RWPE2 (cell line): ENCODE data around the gene HCRTR1.
A peak's percentile ranks its signal among the peaks of the same experiment; 100 is the strongest.

ENCODE experiments used
- ATAC-seq: fragments of 200-7000 bp; cut with Tn5 transposase; 3 replicates; pipeline ENCODE4 v1.9.1; 2021; ENCODE audit warnings: low read depth
- DNase-seq: peaks from one replicate; pipeline ENCODE4 v3.0.0-alpha.2; 2020; ENCODE audit warnings: low spot score
- H3K27ac ChIP-seq: fragments of 450-650 bp; 2 replicates; pipeline ENCODE4 v1.5.1; 2017; ENCODE audit warnings: mild to moderate bottlenecking; ENCODE audit not compliant: poor library complexity, severe bottlenecking
- H3K27me3 ChIP-seq: fragments of 250-450 bp; sonication (Bioruptor Pico); 2 replicates; pipeline ENCODE4 v1.5.1; 2021; ENCODE audit warnings: mild to moderate bottlenecking, moderate library complexity; ENCODE audit not compliant: insufficient read depth, poor library complexity, severe bottlenecking
- H3K36me3 ChIP-seq: fragments of 250-450 bp; sonication (Bioruptor Pico); 2 replicates; pipeline ENCODE4 v1.5.1; 2020; ENCODE audit warnings: low read depth, mild to moderate bottlenecking, moderate library complexity
- H3K4me1 ChIP-seq: fragments of 250-450 bp; sonication (Bioruptor Pico); 2 replicates; pipeline ENCODE4 v1.5.1; 2021; ENCODE audit warnings: mild to moderate bottlenecking, moderate library complexity; ENCODE audit not compliant: insufficient read depth, poor library complexity, severe bottlenecking
- H3K4me3 ChIP-seq: fragments of 250-450 bp; sonication (Bioruptor Pico); 2 replicates; pipeline ENCODE4 v1.5.1; 2021; ENCODE audit warnings: mild to moderate bottlenecking, moderate library complexity; ENCODE audit not compliant: severe bottlenecking
- H3K9me3 ChIP-seq: fragments of 250-450 bp; sonication (Bioruptor Pico); 2 replicates; pipeline ENCODE4 v1.5.1; 2021; ENCODE audit warnings: mild to moderate bottlenecking, moderate library complexity; ENCODE audit not compliant: severe bottlenecking
- CTCF ChIP-seq: fragments of 450-650 bp; IDR thresholded peaks from one replicate; pipeline ENCODE4 v1.5.1; 2017; ENCODE audit warnings: mild to moderate bottlenecking, moderate library complexity; ENCODE audit not compliant: poor library complexity, severe bottlenecking

HCRTR1 gene

DNA sequence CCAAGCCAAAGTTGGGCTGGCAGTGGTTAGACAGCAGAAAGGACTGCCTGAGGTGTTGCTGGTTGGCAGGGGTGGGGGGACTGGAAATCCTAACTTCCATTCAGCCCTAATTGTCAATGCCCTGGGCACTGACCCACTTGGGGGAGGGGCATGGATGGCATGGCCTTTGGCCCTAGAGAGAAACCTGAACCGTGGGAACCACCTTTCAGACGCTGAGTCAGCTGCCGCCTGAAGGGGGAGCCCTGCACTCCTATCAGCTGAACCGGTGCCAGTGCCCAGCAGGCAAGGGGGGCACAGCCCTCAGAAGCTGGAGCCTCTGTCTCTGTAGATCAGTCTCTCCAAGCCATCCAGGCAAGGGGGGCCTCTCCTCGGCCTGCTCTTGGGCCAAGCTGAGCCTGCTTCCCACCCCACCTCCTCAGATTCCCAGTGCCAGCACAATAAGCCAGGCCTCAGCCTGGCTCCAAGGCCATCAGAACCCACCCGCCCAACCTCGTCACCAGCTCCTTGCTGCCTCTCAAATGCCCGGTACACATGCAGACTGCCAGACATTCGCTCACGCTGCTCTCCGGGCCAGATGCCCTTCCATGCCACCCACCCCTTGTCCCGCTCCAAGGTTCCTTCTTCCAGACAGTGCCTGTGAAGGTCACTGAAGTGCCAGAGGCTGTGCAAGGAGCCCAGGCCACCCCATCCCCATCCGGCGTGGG is 29.6 kb upstream of the HCRTR1 start:
- peak overlapping the region; percentile 68 for H3K27ac ChIP-seq
- TF ChIP-seq CTCF = peak; percentile 79
- peaks cover 35% of the 10 kb centered on the region for H3K4me1 ChIP-seq
- H3K27me3 ChIP-seq = no peaks in the 10 kb centered on the region
- no peak overlapping the region for H3K4me3 ChIP-seq
- DNase-seq (no peak), ATAC-seq (peak; percentile 55)
- peaks cover 46% of the 10 kb centered on the region for H3K36me3 ChIP-seq
- no peaks in the 10 kb centered on the region for H3K9me3 ChIP-seq

- Histone ChIP-seq H3K4me1 (peaks cover 27% of the 10 kb centered on the region), H3K27ac (peak overlapping the region; percentile 68), H3K27me3 (no peaks in the 10 kb centered on the region), H3K9me3 (no peaks in the 10 kb centered on the region), H3K36me3 (peaks cover 35% of the 10 kb centered on the region), H3K4me3 (peak overlapping the region; percentile 17)
- DNase-seq (no peak), ATAC-seq (peak; percentile 39; the same call in 2 of the 3 replicates)
- no peak for TF ChIP-seq CTCF
Observed at GRCh38 chr1:31588751-31589515, 28.6 kb upstream of the HCRTR1 start.

- TF ChIP-seq CTCF = no peak
- no peaks in the 10 kb centered on the region for H3K27me3 ChIP-seq
- DNase-seq (peak; percentile 75), ATAC-seq (peak; percentile 56)
- H3K9me3 ChIP-seq = no peaks in the 10 kb centered on the region
- no peak overlapping the region for H3K4me3 ChIP-seq
- H3K4me1 ChIP-seq = peaks cover 24% of the 10 kb centered on the region
- H3K36me3 ChIP-seq = peaks cover 10% of the 10 kb centered on the region
- peak overlapping the region; percentile 32 for H3K27ac ChIP-seq
Observed at GRCh38 chr1:31591425-31592093, 25.9 kb upstream of the HCRTR1 start.

- DNase-seq = no peak
- peak overlapping the region; percentile 32 for H3K27ac ChIP-seq
- H3K9me3 ChIP-seq = no peaks in the 10 kb centered on the region
- peaks cover 10% of the 10 kb centered on the region for H3K36me3 ChIP-seq
- no peak for TF ChIP-seq CTCF
- H3K4me1 ChIP-seq = peaks cover 24% of the 10 kb centered on the region
- no peak for ATAC-seq
- H3K4me3 ChIP-seq = no peak overlapping the region
- H3K27me3 ChIP-seq = no peaks in the 10 kb centered on the region
Observed at GRCh38 chr1:31592132-31592531, 25.4 kb upstream of the HCRTR1 start.
